Measurements from ENCODE around the gene IMPA2. TPM values are rescaled to one million over a fixed set of nuclear protein-coding genes. Genes with fewer than 3 reads are reported as not detected.

The IMPA2 gene
- total and polyA plus RNA-seq, 8 donors = 93.5 to 286 (median 156) TPM

DNA sequence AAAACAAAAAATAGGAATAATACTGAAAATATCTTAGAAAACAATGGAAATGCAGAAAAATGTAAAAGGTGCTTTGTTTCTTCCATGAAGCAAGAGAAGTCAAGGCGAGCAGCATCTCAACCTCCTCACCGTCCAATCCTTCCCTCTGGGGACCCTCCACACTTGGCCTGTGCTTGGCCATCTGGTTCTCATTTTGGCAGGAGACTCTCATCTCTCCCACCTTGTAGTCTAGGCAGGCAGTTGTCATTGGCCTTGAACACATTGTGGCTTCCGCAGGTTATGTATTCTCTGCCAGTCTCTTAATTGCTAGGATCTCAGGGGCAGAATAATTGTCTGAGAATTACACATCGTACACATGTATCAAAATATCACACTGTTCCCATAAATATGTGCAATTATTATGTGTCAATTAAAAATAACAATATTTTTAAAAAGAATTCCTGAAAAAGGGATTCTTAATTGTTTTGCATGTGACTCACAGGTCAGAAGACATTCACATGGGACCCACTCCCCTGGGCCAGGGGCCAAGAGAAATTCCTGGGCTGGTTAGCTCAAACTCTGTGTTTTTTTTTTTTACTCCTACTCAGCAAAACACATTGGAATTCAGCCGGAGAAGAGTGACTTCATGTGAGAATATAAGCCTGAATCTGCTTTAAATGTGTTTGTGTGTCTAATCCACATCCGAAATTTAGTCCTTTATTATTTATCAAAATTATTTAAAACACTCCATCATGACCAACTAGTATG is 98.4 kb downstream of the IMPA2 start:
- no peak overlapping the region for H3K27ac ChIP-seq
- H3K27me3 ChIP-seq = no peaks in the 10 kb centered on the region
- no peak for ATAC-seq
- no peak for TF ChIP-seq CTCF (IDR thresholded peaks at IDR 0.05)
- no peak for FAIRE-seq
- H3K4me3 ChIP-seq = no peak overlapping the region
- H3K36me3 ChIP-seq = no peaks in the 10 kb centered on the region
- intact Hi-C loops (cut with DNase I) = no loop called here
- H3K9me3 ChIP-seq = no peaks in the 10 kb centered on the region
- DNase-seq = peak in 1 of 6 donors; percentile 12
- H3K4me1 ChIP-seq = no peaks in the 10 kb centered on the region
- 87 to 88% methylated on average over 6 of the region's 6 CpGs for WGBS, 2 donors

Other genes with a start within 250 kb of the IMPA2 start
- 10 to 100 TPM; 10.4 to 22.0 (median 13.3) TPM for gene CHMP1B, start 130.1 kb upstream of the IMPA2 start, total RNA-seq
- gene CHMP1B, start 130.1 kb upstream of the IMPA2 start, polyA plus RNA-seq = 10 to 100 TPM in 1 of 2 donors, 1 to 10 TPM in 1; 9.5 to 19.6 TPM
- 10 to 100 TPM; 20.7 to 30.4 (median 24.8) TPM for gene MPPE1, start 73.2 kb upstream of the IMPA2 start, total RNA-seq
- 10 to 100 TPM; 24.8 to 43.2 TPM for gene MPPE1, start 73.2 kb upstream of the IMPA2 start, polyA plus RNA-seq
- 1 to 10 TPM; 2.8 to 5.2 (median 3.6) TPM for gene ANKRD62, start 112.3 kb downstream of the IMPA2 start, total RNA-seq
- 1 to 10 TPM in 1 of 2 donors, under 1 TPM in 1; 0.38 to 1.6 TPM for gene ANKRD62, start 112.3 kb downstream of the IMPA2 start, polyA plus RNA-seq